Measurements from ENCODE around the gene CPNE1.
A peak's percentile ranks its signal among the peaks of the same experiment; 100 is the strongest.

CPNE1 gene

DNA sequence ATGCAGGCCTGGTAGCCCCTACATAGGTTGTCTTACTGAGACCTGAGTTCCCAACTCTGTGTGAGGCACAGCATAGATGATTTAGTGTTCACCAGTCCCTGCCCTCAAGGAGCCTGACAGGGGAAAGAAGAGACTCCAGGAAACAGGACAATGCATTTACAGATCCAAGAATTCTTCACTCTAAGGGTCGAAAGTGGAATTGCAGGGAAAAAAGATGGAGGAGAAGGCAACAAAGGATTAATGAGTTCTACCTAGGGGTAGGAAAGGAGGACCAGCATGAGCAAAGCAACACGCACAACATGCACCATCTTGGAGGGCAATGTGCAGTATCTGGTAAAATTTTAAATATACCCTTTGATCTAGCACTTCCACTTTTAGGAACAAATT lies 43.1 kb downstream of the CPNE1 start:
- H3K4me1 Mint-ChIP-seq = peaks cover 52% of the 10 kb centered on the region
- H3K9me3 Mint-ChIP-seq = no peaks in the 10 kb centered on the region
- DNase-seq = no peak
- peak overlapping the region in 1 of 2 donors; percentile 36 for H3K27ac Mint-ChIP-seq
- no peak overlapping the region for H3K4me3 Mint-ChIP-seq
- peaks cover 11% of the 10 kb centered on the region for H3K27me3 Mint-ChIP-seq
- ATAC-seq = no peak

DNA sequence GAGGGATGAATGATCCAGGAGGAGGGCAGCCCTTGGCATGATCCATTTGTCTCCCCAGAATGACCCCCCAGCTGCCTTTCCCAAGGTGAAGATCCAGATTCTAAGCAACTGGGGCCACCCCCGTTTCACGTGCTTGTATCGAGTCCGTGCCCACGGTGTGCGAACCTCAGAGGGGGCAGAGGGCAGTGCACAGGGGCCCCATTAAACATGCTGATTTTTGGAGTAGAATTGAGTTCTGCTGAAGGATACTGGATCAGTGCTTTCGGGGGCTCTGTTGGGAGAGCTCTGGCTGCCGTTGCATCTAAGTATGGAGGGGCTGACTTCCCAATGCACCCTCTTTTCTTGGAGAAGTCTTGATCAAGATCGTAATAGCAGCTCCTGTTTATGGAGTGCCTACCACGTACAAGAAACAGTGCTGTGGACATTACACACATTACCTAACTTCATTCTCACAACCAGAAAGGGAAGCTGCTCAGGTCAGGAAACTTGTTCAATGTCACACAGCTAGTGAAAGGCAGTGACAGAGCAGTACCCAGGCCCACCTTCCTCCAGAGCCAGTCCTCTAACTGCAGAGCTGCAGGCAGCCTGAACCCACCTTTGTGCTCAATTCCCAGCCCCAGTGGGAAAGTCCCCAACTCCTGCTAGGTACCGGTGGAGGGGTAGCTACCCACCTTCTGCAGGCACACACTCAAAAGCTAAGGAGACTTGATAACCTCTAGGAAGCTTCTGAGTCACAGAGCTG lies 43.7 kb downstream of the CPNE1 start:
- Mint-ChIP-seq H3K27me3 (peaks cover 11% of the 10 kb centered on the region), H3K4me1 (peaks cover 55% of the 10 kb centered on the region), H3K9me3 (no peaks in the 10 kb centered on the region), H3K4me3 (no peak overlapping the region), H3K27ac (peak overlapping the region in 1 of 2 donors; percentile 36)
- ATAC-seq = no peak
- no peak for DNase-seq

DNA sequence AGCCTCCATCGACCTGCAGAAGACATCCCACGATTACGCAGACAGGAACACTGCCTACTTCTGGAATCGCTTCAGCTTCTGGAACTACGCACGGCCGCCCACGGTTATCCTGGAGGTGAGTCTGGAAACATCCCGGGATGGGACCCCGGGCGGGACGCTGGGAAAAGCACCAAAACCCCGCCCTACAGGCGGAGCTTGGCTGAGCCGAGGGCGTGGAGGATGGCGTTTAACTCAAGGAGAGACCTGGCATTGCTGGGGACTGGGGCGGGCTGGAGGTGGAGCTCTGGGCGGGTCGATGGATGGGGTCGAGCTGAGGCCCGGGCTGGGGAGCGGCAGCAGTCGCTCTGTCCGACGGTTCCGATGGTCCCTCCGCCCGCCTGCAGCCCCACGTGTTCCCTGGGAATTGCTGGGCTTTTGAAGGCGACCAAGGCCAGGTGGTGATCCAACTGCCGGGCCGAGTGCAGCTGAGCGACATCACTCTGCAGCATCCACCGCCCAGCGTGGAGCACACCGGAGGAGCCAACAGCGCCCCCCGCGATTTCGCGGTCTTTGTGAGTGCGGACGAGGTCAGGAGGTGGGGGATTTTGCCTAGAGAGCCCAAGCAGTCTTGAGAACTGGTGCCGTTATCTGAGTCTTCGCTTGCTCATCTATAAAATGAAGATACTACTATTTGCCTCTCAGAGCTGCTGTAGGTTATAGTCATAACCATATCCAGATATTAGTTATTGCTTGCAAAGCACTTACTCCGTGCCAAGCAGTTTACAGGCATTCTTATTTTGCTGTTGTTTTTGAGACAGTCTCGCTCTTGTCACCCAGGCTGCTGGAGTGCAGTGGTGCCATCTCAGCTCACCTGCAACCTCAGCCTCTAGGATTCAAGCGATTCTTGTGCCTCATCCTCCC lies 45.3 kb downstream of the CPNE1 start:
- Mint-ChIP-seq H3K27me3 (peaks cover 11% of the 10 kb centered on the region), H3K9me3 (no peaks in the 10 kb centered on the region), H3K4me3 (peak overlapping the region; percentile 89 to 95), H3K27ac (peak overlapping the region; percentile 52 to 91), H3K4me1 (peaks cover 70% of the 10 kb centered on the region)
- ATAC-seq = peak; percentile 63
- DNase-seq = peak; percentile 82 to 85

DNA sequence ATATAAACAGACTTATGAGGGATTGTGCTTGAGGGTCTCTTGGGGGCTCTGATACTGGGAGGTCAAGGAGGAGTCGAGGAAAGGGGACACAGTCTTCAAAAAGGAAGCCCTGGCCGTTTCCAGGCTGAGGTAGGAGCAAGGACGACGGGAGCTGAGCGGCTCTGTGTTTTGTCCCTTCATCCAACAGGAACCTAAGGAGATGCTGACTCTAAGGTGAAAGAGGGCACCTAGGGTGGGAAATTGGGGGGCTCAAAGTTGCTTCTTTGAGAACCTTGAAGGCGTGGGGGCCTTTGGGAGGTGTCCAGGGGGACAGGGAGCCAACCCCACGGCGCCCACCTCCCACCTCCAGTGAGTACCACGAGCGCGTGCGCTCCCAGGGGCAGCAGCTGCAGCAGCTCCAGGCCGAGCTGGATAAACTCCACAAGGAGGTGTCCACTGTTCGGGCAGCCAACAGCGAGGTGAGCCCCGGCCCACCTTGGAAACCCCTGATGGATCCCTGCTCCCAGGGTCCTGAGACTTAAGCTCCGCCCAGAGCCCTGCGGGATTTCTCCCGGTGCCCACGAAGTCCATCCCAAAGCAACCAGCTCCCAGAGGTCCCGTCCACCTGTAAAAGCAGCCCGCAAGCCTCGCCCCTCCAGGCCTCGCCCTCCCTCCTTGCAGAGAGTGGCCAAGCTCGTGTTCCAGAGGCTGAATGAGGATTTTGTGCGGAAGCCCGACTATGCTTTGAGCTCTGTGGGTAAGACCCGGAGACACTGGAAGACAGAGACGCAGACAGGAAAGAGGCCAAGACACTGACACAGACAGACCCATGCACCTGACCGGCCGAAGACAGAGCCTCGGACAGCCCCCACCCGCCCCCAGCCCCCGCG lies 46.2 kb downstream of the CPNE1 start:
- peak overlapping the region; percentile 65 to 92 for H3K27ac Mint-ChIP-seq
- peak; percentile 36 to 44 for DNase-seq
- H3K4me1 Mint-ChIP-seq = peaks cover 73% of the 10 kb centered on the region
- no peaks in the 10 kb centered on the region for H3K9me3 Mint-ChIP-seq
- peak overlapping the region; percentile 89 to 95 for H3K4me3 Mint-ChIP-seq
- ATAC-seq = no peak
- H3K27me3 Mint-ChIP-seq = peaks cover 11% of the 10 kb centered on the region

DNA sequence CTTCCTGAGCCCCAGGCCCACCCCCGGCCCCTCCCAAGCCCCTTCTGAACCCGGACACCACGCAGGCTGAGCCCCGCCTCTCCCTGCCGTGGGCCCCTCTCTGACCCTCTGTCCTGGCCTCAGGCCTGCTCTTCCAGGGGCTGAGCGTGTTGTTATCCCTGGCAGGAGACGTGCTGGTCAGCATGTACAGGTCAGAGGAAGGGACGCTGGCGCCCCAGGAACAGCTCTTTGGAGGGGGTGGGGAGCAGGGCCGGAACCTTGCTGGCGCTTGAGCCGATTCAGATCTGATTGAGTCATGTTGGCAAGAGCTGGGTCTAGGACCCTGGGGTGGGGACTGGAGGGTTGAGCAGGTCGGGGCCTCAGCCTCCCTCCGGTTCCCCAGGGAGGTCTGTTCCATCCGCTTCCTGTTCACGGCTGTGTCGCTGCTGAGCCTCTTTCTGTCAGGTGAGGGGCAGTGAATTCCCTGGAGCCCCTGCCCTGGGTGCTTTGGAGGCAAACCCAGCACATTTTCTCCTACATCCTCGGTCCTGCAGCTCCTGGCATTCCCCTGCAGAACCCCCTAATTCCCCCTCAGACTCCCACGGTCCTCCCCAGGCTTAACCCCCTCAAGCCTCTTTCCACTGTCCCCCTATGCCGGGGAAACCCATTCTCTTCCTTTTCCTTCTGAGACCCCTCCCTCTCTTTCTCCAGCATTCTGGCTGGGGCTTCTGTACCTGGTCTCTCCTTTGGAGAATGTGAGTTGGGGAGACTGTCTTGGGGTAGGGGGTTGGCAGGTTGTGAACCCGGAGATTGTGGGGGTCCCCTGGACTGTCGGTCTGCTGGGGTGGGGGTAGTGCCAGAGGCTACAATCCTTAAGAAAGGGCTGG lies 47.1 kb downstream of the CPNE1 start:
- ATAC-seq (peak; percentile 33), DNase-seq (peak; percentile 68 to 70)
- Mint-ChIP-seq H3K9me3 (no peaks in the 10 kb centered on the region), H3K4me1 (peaks cover 73% of the 10 kb centered on the region), H3K27me3 (peaks cover 11% of the 10 kb centered on the region), H3K27ac (peak overlapping the region; percentile 92 to 99), H3K4me3 (peak overlapping the region; percentile 89 to 95)

DNA sequence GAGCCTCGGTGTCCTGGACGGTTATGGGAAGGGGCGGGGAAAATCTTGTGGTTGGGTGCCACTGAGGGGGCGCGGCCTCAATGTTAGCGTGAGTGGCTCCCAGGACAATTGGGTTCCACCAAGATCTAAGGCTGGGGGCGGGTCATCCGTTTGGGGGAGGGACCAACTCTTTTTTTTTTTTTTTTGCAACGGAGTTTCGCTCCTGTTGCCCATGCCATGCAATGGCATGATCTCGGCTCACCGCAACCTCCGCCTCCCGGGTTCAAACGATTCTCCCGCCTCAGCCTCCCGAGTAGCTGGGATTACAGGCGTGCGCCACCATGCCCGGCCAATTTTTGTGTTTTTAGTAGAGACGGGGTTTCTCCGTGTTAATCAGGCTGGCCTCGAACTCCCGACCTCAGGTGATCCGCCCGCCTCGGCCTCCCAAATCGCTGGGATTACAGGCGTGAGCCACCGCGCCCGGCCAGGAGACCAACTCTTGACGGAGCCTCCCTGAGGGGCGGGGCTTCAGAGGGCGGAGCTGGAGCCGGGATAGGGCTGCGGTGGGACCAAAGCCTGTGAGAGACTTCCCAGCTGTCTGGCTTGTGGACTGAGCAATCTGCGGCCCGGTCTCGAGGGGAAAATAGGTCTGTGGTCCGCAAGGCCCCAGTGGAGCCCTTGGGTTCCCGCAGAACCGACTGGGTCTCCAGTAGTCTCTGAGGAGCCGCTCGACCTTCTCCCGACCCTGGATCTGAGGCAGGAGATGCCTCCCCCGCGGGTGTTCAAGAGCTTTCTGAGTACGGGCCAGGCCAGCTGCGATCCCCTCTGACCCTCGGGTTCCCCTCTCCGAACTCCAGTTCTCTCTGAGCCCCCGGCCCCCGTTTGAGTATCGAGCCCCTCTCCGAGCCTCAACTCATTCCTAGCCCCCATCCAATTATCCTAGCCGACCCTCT lies 48.0 kb downstream of the CPNE1 start:
- ATAC-seq (no peak), DNase-seq (peak in 1 of 2 donors; percentile 99)
- H3K27ac Mint-ChIP-seq = peak overlapping the region; percentile 92 to 99
- H3K4me3 Mint-ChIP-seq = peak overlapping the region; percentile 89 to 95
- H3K9me3 Mint-ChIP-seq = no peaks in the 10 kb centered on the region
- H3K4me1 Mint-ChIP-seq = peaks cover 72% of the 10 kb centered on the region
- H3K27me3 Mint-ChIP-seq = peaks cover 11% of the 10 kb centered on the region

DNA sequence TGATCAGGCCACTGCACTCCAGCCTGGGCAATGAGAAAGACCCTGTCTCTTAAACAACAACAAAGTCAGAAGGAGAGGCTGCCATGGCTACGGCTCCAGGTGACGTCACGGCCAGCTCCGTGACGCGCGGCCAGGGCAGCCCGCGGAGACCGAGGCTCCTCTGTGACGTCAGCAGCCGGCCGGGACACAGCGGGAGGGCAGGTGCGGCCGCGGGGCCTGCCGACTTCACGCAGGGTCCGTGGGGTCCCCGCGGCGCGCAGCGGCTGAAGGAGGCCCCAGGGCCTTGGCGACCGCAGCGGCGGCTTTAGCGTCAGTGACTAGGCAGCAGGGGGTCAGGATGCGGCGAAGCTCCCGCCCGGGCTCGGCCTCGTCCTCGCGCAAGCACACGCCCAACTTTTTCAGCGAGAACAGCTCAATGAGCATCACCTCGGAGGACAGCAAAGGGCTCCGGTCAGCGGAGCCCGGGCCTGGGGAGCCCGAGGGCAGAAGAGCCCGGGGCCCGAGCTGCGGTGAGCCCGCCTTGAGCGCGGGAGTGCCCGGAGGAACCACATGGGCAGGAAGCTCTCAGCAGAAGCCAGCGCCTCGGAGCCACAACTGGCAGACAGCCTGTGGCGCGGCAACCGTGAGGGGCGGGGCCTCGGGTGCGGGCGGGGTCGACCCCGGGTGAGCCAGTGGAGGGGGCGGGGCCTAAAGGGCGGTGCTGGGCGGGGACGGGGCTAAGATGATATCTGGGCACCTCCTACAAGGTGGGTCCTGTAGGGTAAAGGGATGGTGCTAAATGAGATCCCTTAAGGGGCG lies 48.8 kb downstream of the CPNE1 start, which contains the start of gene SPAG4:
Gene SPAG4 (plus strand): TSS at position 163 of the 798 bp plus-strand sequence. CDS start 175 bp downstream, at position 338.
- ATAC-seq (peak; percentile 87), DNase-seq (peak; percentile 80 to 99)
- Mint-ChIP-seq H3K4me1 (peaks cover 64% of the 10 kb centered on the region), H3K27me3 (peaks cover 11% of the 10 kb centered on the region), H3K4me3 (peak within 1 kb of the TSS; percentile 89 to 95), H3K9me3 (no peaks in the 10 kb centered on the region), H3K27ac (peak within 1 kb of the TSS; percentile 99)

DNA sequence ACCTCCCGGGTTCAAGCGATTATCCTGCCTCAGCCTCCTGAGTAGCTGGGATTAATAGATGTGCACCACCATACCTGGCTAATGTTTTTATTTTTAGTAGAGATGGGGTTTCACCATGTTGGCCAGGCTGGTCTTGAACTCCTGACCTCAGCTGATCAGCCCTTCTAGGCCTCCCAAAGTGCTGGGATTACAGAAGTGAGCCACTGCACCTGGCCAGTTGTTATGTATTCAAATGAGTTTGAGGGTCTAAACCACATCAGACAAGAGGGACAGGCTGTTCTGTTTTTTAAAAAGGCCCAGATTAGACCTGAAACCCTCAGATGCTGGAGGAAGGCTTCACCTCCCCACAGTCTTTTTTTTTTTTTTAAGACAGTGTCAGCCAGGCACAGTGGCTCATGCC lies 53.2 kb downstream of the CPNE1 start:
- peaks cover 27% of the 10 kb centered on the region for H3K4me1 Mint-ChIP-seq
- H3K9me3 Mint-ChIP-seq = no peaks in the 10 kb centered on the region
- no peak overlapping the region for H3K4me3 Mint-ChIP-seq
- ATAC-seq (no peak), DNase-seq (no peak)
- no peaks in the 10 kb centered on the region for H3K27me3 Mint-ChIP-seq
- no peak overlapping the region for H3K27ac Mint-ChIP-seq

DNA sequence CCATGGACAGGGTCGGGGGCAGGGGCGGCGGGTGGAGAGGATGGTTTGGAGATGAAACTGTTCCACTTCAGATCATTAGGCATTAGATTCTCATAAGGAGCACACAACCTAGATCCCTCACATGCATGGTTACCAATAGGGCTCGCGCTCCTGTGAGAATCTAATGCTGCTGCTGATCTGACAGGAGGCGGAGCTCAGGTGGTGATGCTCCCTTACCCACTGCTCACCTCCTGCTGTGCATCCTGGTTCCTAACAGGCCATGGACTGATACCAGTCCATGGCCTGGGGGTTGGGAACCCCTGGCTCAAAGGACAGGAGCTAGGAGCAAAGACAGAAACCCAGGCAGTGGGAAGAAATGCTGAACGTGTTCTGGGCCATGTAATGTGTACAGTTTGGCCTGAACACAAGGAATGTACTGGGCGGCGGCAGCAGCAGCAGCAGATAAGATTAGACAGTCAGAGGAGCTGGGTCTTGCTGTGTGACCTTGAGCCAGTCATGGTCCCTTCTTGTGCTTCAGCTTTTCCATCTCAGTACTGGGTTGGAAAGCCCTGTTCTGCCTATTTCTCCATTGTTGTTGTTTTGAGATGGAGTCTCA lies 53.8 kb downstream of the CPNE1 start:
- Mint-ChIP-seq H3K27me3 (no peaks in the 10 kb centered on the region), H3K4me1 (peaks cover 25% of the 10 kb centered on the region), H3K9me3 (no peaks in the 10 kb centered on the region), H3K4me3 (no peak overlapping the region), H3K27ac (no peak overlapping the region)
- no peak for ATAC-seq
- DNase-seq = no peak

DNA sequence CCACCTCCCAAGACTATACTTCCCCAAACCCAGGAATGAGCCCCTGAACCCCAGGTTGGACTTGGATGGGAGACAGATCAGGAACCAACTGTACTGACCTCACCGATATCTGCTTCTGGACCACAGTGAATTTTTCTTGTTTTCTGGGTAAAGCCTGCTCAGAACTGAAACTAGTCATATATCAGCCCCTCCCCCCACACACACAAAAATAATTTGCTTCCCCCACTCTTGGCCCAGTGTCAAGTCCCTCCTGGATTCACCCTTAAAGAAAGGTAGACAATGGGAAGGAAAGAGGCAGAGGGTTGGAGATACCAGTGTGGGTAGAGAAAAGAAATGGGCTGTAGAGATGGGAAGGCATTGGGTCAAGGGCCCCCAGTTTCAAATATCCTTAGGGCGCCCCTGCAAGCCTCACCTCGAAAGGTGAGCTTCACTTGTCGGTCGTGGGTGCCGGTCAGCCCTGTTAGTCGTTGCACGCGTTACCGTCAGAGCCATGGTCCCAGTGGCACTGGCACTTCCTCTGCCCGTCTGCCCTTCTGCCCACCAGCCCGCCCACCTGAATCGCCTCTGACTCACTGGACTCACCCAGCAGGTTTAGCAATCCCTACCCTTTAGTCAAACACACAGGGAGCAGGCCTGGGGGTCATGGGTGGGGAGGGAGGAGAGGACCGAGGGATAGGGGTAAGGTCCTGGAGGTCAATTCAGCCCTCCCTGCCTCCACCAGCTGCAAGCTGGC lies 57.5 kb downstream of the CPNE1 start:
- H3K4me3 Mint-ChIP-seq = no peak overlapping the region
- peaks cover 24% of the 10 kb centered on the region for H3K27me3 Mint-ChIP-seq
- peaks cover 18% of the 10 kb centered on the region for H3K4me1 Mint-ChIP-seq
- DNase-seq (no peak), ATAC-seq (no peak)
- no peaks in the 10 kb centered on the region for H3K9me3 Mint-ChIP-seq
- no peak overlapping the region for H3K27ac Mint-ChIP-seq

DNA sequence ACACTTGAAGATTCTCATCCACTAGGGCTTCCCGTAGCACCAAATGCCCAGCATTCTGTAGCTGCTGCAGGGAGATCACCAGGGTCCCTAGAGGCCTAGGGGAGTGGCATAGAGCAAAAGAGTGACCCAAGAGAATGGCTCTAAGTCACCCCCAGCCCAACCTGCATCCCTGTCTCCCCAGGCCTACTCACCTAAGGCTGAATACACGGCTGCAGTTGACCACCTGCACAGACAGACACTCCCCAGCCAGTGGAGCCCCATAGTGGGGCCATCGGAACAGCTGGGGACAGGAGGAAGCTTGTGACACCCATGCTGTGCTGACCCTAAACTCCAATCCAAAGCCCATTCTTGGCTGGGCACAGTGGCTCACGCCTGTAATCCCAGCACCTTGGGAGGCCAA lies 58.6 kb downstream of the CPNE1 start:
- H3K4me1 Mint-ChIP-seq = peaks cover 27% of the 10 kb centered on the region
- DNase-seq = no peak
- peaks cover 34% of the 10 kb centered on the region for H3K27me3 Mint-ChIP-seq
- H3K4me3 Mint-ChIP-seq = no peak overlapping the region
- H3K9me3 Mint-ChIP-seq = no peaks in the 10 kb centered on the region
- no peak overlapping the region for H3K27ac Mint-ChIP-seq
- no peak for ATAC-seq

DNA sequence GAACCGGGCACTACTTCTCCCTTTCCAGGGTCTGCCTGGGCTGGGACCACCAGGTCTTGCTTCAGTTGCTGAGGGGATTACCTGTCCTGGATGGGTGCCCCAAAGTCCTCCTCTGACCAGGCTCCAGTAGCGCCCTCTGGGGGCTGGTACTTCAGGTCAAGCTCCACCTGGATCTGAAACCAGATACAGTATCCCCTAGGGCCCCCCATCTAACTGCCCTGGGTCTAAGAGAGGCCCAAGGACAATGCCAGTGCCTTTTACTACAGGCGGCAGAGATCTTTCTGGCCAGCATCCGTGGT lies 60.3 kb downstream of the CPNE1 start:
- Mint-ChIP-seq H3K9me3 (no peaks in the 10 kb centered on the region), H3K4me3 (no peak overlapping the region), H3K27ac (no peak overlapping the region), H3K27me3 (peaks cover 51% of the 10 kb centered on the region), H3K4me1 (peaks cover 34% of the 10 kb centered on the region)
- DNase-seq (no peak), ATAC-seq (no peak)
